OCI-LY7 (cell line): ENCODE measurements around the gene GRID1. TPM values are rescaled to one million over a fixed set of nuclear protein-coding genes. Genes with fewer than 3 reads are reported as not detected.

Source experiments
- BruUV-seq: library from RNA; stranded (reverse); fragments of 400-500 nt; replicated peaks from 2 replicates; lab custom pipeline; 2021; lab: Mats Ljungman, UMichigan
- CTCF ChIA-PET: fragments of 300-600 bp; sonication (Branson Sonifier 250); formaldehyde crosslinking; loops from one replicate; lab custom pipeline; 2022; ENCODE audit warnings: antibody characterized with exemption; ENCODE audit not compliant: unreplicated experiment; lab: Charles Lee
- POLR2A ChIA-PET: fragments of 300-600 bp; sonication (Branson Sonifier 250); formaldehyde crosslinking; loops from one replicate; lab custom pipeline; 2022; ENCODE audit warnings: antibody characterized with exemption; lab: Charles Lee
- DNase-seq: peaks from one replicate; pipeline ENCODE4 v3.0.0-alpha.2; 2015; ENCODE audit warnings: low spot score
- H2AFZ ChIP-seq: fragments of 200-600 bp; sonication (generic), shearing (Covaris generic); 2 replicates; pipeline ENCODE4 v1.6.1; 2014; ENCODE audit warnings: mild to moderate bottlenecking, antibody characterized with exemption, low read length, moderate library complexity
- H3K27ac ChIP-seq: fragments of 200-600 bp; sonication (generic); 2 replicates; pipeline ENCODE4 v1.5.1; 2014; ENCODE audit warnings: mixed run types, low read depth, mild to moderate bottlenecking, moderate library complexity, low read length, inconsistent platforms; ENCODE audit not compliant: poor library complexity, severe bottlenecking
- H3K36me3 ChIP-seq: fragments of 200-600 bp; sonication (generic); 2 replicates; pipeline ENCODE4 v1.6.1; 2014; ENCODE audit warnings: mild to moderate bottlenecking, antibody characterized with exemption, low read length, moderate library complexity, mixed read lengths; ENCODE audit not compliant: insufficient read depth
- H3K4me1 ChIP-seq: fragments of 200-600 bp; sonication (generic); 2 replicates; pipeline ENCODE4 v1.5.1; 2014; ENCODE audit warnings: mild to moderate bottlenecking, low read length; ENCODE audit not compliant: insufficient read depth, poor library complexity, severe bottlenecking
- H3K4me2 ChIP-seq: fragments of 200-600 bp; sonication (generic); 2 replicates; pipeline ENCODE4 v1.6.1; 2014; ENCODE audit warnings: mild to moderate bottlenecking, low read length
- H3K4me3 ChIP-seq: fragments of 200-600 bp; sonication (generic); 2 replicates; pipeline ENCODE4 v1.5.1; 2014; ENCODE audit warnings: mild to moderate bottlenecking, low read depth, low read length; ENCODE audit not compliant: poor library complexity, severe bottlenecking
- H3K79me2 ChIP-seq: fragments of 200-600 bp; sonication (generic); 2 replicates; pipeline ENCODE4 v1.6.1; 2016; ENCODE audit warnings: low read depth, mild to moderate bottlenecking, low read length, moderate library complexity, mixed read lengths; ENCODE audit not compliant: insufficient read depth
- H3K9me2 ChIP-seq: fragments of 200-600 bp; sonication (generic); 2 replicates; pipeline ENCODE4 v1.6.1; 2016; ENCODE audit warnings: mild to moderate bottlenecking, low read length, mixed read lengths; ENCODE audit not compliant: insufficient read depth
- H3K9me3 ChIP-seq: fragments of 200-600 bp; sonication (generic); 2 replicates; pipeline ENCODE4 v1.6.1; 2014; ENCODE audit warnings: mild to moderate bottlenecking, mixed run types, low read length, mixed read lengths
- H4K20me1 ChIP-seq: fragments of 200-600 bp; sonication (generic); 2 replicates; pipeline ENCODE4 v1.6.1; 2014; ENCODE audit warnings: mild to moderate bottlenecking, antibody characterized with exemption, low read length, moderate library complexity, mixed read lengths; ENCODE audit not compliant: insufficient read depth
- EZH2phosphoT487 ChIP-seq: fragments of 200-600 bp; sonication (generic); IDR thresholded peaks from 2 replicates; pipeline ENCODE4 v1.6.1; 2018; ENCODE audit warnings: low read depth, borderline replicate concordance, mild to moderate bottlenecking, mixed run types, antibody characterized with exemption, low read length, moderate library complexity, mixed read lengths
- intact Hi-C: fragments of 100-400 bp; cut with micrococcal nuclease; formaldehyde crosslinking; loops from one replicate; pipeline ENCODE4 v1.10.0; 2022; ENCODE audit not compliant: unreplicated experiment
- total RNA-seq, 2 experiments: library from RNA; depleted of rRNA in 1 of 2; stranded (reverse); fragments of >200 nt in 1 of 2; shearing (Covaris generic) in 1 of 2; gene quantifications; 2 replicates each; pipeline ENCODE4 v1.2.3, GENCODE V29; 2014 to 2022
- TF ChIP-seq, protein P1 (sequence below): fragments of 200-600 bp; sonication (generic); conservative IDR thresholded peaks from 2 replicates; pipeline ENCODE4 v1.5.1; 2014; ENCODE audit warnings: mild to moderate bottlenecking, antibody characterized with exemption, low read length, moderate library complexity, mixed read lengths

GRID1 gene
- total RNA-seq, 2 experiments from 2014 or later: 1.6 to 3.7 TPM

DNA sequence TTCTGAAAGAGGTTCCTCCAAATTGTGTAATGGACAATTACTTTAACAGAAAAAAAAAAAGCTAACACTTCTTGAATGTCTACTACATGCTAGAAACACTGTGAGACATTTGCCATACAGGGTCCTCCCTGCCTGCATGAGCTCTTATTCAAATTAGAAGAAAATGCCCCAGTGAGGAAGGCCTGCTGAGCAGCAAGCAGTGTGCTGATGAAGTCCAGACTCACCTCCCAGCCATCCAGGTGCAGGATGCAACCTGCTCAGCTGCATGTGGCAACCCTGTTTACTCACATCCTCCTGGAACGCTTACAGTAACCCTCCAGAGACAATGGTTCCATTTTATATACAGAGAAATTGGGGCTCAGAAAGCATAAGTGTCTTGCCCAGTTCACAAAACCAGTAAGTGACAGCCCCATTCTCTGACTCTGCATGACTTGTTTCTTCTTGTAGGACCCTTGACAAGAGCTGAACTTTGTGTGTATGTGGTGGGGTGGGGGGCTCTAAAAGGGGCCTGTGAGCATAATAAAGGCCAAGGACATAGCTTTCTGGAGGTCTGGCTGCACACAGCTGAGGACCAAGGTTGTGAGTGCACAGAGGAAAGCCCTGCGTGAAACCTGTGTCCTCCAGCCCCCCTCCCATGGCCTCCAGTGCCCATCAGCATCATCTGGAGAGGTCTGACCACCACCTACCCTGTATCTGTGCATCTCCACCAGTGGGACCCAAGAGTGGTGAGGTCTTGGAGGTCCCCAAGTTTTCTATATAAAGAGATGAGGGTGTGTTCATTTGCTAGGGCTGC, 387.8 kb downstream of the GRID1 start:
- no peak for DNase-seq
- TF ChIP-seq EZH2phosphoT487: no peak
- H3K4me3 ChIP-seq: no peak overlapping the region
- H3K79me2 ChIP-seq: no peaks in the 10 kb centered on the region
- no peaks in the 10 kb centered on the region for H3K4me1 ChIP-seq
- no peaks in the 10 kb centered on the region for H3K36me3 ChIP-seq
- intact Hi-C loops: no loop called here
- CTCF ChIA-PET: no interaction called here
- H3K9me3 ChIP-seq: no peaks in the 10 kb centered on the region
- BruUV-seq: no TSS peak
- POLR2A ChIA-PET: interaction anchor here (0.6 kb wide), 1 partner anchor 85 kb away, joined by 3 read pairs; no protein-coding TSS in a partner anchor
- H3K27ac ChIP-seq: no peak overlapping the region
- no peaks in the 10 kb centered on the region for H4K20me1 ChIP-seq
- no peaks in the 10 kb centered on the region for H3K9me2 ChIP-seq
- no peak overlapping the region for H3K4me2 ChIP-seq
- no peak overlapping the region for H2AFZ ChIP-seq

DNA sequence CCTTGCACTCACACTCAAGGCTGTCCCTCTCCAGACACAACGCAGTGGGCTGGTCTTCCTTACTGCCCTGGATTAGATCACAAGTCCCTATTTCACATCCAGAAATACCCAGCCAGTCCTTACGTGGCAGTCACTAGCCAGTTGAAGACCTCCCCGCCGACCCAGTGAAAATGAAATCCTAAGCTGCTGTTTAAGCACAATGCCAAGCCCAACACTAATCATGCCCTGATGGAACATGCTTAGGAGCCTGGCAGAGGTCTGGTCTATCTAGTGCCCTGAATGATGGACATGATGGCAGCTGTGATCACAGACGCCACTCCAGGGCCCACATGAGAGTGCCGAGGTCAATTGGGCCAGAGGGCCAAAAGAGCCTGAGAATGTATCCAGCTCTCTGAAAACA, 389.0 kb downstream of the GRID1 start:
- H3K4me2 ChIP-seq: no peak overlapping the region
- DNase-seq: no peak
- H3K9me3 ChIP-seq: no peaks in the 10 kb centered on the region
- H3K79me2 ChIP-seq: no peaks in the 10 kb centered on the region
- TF ChIP-seq EZH2phosphoT487: no peak
- TF ChIP-seq, protein P1, sequence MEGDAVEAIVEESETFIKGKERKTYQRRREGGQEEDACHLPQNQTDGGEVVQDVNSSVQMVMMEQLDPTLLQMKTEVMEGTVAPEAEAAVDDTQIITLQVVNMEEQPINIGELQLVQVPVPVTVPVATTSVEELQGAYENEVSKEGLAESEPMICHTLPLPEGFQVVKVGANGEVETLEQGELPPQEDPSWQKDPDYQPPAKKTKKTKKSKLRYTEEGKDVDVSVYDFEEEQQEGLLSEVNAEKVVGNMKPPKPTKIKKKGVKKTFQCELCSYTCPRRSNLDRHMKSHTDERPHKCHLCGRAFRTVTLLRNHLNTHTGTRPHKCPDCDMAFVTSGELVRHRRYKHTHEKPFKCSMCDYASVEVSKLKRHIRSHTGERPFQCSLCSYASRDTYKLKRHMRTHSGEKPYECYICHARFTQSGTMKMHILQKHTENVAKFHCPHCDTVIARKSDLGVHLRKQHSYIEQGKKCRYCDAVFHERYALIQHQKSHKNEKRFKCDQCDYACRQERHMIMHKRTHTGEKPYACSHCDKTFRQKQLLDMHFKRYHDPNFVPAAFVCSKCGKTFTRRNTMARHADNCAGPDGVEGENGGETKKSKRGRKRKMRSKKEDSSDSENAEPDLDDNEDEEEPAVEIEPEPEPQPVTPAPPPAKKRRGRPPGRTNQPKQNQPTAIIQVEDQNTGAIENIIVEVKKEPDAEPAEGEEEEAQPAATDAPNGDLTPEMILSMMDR: no peak
- no peaks in the 10 kb centered on the region for H3K9me2 ChIP-seq
- BruUV-seq: no TSS peak
- no peak overlapping the region for H3K4me3 ChIP-seq
- no peak overlapping the region for H3K27ac ChIP-seq
- no peaks in the 10 kb centered on the region for H3K36me3 ChIP-seq
- ChIA-PET POLR2A (no interaction called here), CTCF (no interaction called here)
- intact Hi-C loops: no loop called here
- no peak overlapping the region for H2AFZ ChIP-seq
- no peaks in the 10 kb centered on the region for H3K4me1 ChIP-seq
- no peaks in the 10 kb centered on the region for H4K20me1 ChIP-seq

DNA sequence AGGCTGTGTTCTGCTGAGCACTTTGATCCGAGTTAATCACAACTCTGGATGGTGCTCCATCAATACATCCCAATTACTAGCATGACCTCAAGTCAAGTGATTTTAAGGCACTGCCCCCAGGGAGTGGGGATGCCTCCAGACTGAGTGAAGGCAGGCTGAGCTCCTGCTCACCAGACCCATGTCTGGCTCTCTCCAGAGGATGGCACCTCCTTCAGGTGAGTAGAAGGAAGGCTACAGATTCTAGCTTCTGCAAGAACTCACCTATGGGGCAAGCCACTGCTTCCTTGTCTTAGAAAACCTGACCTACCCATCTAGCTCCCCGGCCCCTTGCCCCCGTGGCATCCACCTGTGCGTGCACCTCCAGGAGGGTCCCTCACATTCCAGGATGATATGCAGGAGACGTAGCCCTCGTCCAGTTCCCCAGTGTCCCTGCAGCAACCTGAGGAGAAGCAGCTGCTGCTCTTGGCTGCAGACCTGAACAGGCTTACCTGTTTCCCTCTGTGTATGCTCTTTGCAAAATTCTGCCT, 390.3 kb downstream of the GRID1 start:
- Histone ChIP-seq H3K27ac (no peak overlapping the region), H3K4me3 (no peak overlapping the region), H3K36me3 (no peaks in the 10 kb centered on the region), H4K20me1 (no peaks in the 10 kb centered on the region), H3K79me2 (no peaks in the 10 kb centered on the region), H2AFZ (no peak overlapping the region), H3K4me2 (no peak overlapping the region), H3K4me1 (no peaks in the 10 kb centered on the region), H3K9me2 (no peaks in the 10 kb centered on the region), H3K9me3 (no peaks in the 10 kb centered on the region)
- POLR2A ChIA-PET: no interaction called here
- CTCF ChIA-PET: no interaction called here
- DNase-seq: no peak
- no TSS peak for BruUV-seq
- TF ChIP-seq, protein P1: 0 out of 2 replicates have a peak, but pooled peaks have one; percentile 25
- TF ChIP-seq EZH2phosphoT487: no peak
- intact Hi-C loops: no loop called here
